Right atrium auricular region (tissue), 2 donors: ENCODE results near the gene CCDC83. TPM values are rescaled to one million over a fixed set of nuclear protein-coding genes. Genes with fewer than 3 reads are reported as not detected.
"Not testable (repeated sequence)": the region's sequence is repeated elsewhere in the genome, so short reads cannot be mapped to it uniquely, and the experiment has no call there.

Experiments used
- DNase-seq: peaks from one replicate; pipeline ENCODE4 v3.0.0-alpha.2; 2019; ENCODE audit warnings: low spot score
- H3K27ac ChIP-seq, 2 donors: fragments of 200-600 bp; sonication (generic); 1 replicate in 1 of 2; 2 replicates in 1 of 2; pipeline ENCODE4 v1.5.1; 2016 to 2019
- H3K27me3 ChIP-seq, 2 donors: fragments of 200-600 bp; sonication (generic); one replicate each; pipeline versions ENCODE4 v1.5.1 to v1.6.0; 2017 to 2019
- H3K36me3 ChIP-seq: fragments of 200-600 bp; sonication (generic); one replicate; pipeline ENCODE4 v1.5.1; 2016
- H3K4me1 ChIP-seq, 2 donors: fragments of 200-600 bp; sonication (generic); one replicate each; pipeline versions ENCODE4 v1.5.1 to v1.6.0; 2017 to 2019
- H3K4me3 ChIP-seq, 2 donors: fragments of 200-600 bp; sonication (generic); 1 replicate in 1 of 2; 2 replicates in 1 of 2; pipeline ENCODE4 v1.5.1; 2017 to 2019; ENCODE audit warnings: mild to moderate bottlenecking in 1 of 2, moderate library complexity in 1 of 2
- H3K9me3 ChIP-seq, 2 donors: fragments of 200-600 bp; sonication (generic); one replicate each; pipeline ENCODE4 v1.5.1; 2019
- total RNA-seq, 2 donors: library from RNA; depleted of rRNA; stranded (reverse); fragments of >200 nt; gene quantifications; one replicate each; pipeline ENCODE4 v1.1.0, GENCODE V29; 2016
- TF ChIP-seq, protein P1 (sequence below), 2 donors: fragments of 200-600 bp; sonication (generic); IDR thresholded peaks; one replicate each; pipeline ENCODE4 v1.5.1; 2019; ENCODE audit warnings: antibody characterized with exemption in 2 of 2

CCDC83 gene
- total RNA-seq, 2 donors from 2014 or later, result not detected

DNA sequence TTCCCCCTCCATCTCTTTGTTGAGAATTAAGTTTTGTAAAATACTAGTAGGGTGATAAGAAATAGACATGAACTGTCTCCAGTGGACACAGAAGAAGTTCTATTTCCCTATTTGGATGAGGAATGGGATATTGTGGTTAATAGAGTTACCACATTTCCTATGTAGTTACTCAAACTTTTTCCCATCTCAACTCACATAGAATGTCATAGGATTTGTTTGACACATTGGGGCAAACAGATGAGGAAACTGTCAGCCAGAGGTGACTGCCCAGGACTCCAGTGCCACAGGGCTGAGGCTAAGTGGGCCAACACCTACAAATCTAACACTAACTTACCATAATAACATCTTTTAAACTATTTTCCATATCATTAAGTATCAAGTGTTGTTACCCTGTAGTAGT is 58.3 kb downstream of the CCDC83 start:
- TF ChIP-seq, protein P1, sequence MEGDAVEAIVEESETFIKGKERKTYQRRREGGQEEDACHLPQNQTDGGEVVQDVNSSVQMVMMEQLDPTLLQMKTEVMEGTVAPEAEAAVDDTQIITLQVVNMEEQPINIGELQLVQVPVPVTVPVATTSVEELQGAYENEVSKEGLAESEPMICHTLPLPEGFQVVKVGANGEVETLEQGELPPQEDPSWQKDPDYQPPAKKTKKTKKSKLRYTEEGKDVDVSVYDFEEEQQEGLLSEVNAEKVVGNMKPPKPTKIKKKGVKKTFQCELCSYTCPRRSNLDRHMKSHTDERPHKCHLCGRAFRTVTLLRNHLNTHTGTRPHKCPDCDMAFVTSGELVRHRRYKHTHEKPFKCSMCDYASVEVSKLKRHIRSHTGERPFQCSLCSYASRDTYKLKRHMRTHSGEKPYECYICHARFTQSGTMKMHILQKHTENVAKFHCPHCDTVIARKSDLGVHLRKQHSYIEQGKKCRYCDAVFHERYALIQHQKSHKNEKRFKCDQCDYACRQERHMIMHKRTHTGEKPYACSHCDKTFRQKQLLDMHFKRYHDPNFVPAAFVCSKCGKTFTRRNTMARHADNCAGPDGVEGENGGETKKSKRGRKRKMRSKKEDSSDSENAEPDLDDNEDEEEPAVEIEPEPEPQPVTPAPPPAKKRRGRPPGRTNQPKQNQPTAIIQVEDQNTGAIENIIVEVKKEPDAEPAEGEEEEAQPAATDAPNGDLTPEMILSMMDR (IDR thresholded peaks at IDR 0.05), result no peak
- DNase-seq, result no peak
- no peak overlapping the region for H3K27ac ChIP-seq

DNA sequence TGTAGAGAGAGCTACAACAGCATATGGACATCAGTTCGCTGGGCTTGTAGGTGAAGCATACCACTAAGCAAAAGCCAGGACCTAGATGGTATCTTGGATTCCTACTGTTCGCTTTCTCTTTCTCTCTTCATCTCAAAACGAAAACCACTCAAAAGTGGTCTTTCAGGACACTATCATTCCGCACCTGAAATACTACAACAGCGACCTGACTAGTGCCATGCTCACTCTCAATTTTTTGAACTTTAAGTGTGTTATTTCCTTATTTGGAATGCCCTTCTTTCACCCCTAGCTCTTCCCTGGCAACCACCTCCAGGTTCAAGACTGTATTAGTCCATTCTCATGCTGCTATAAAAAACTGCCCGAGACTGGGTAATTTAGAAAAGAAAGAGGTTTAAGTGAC is 59.2 kb downstream of the CCDC83 start:
- Histone ChIP-seq H3K4me1 (no peaks in the 10 kb centered on the region), H3K27ac (no peak overlapping the region), H3K4me3 (no peak overlapping the region), H3K9me3 (peaks cover 0 to 3% of the 10 kb centered on the region in 2 donors), H3K27me3 (no peaks in the 10 kb centered on the region), H3K36me3 (no peaks in the 10 kb centered on the region)
- TF ChIP-seq, protein P1 (IDR thresholded peaks at IDR 0.05), result no peak
- DNase-seq, result no peak

More for the DNA sequence above, 58.3 kb downstream of the CCDC83 start:
- no peaks in the 10 kb centered on the region for H3K27me3 ChIP-seq
- H3K4me3 ChIP-seq, result no peak overlapping the region
- peaks cover 0 to 3% of the 10 kb centered on the region in 2 donors for H3K9me3 ChIP-seq
- no peaks in the 10 kb centered on the region for H3K36me3 ChIP-seq
- no peaks in the 10 kb centered on the region for H3K4me1 ChIP-seq

DNA sequence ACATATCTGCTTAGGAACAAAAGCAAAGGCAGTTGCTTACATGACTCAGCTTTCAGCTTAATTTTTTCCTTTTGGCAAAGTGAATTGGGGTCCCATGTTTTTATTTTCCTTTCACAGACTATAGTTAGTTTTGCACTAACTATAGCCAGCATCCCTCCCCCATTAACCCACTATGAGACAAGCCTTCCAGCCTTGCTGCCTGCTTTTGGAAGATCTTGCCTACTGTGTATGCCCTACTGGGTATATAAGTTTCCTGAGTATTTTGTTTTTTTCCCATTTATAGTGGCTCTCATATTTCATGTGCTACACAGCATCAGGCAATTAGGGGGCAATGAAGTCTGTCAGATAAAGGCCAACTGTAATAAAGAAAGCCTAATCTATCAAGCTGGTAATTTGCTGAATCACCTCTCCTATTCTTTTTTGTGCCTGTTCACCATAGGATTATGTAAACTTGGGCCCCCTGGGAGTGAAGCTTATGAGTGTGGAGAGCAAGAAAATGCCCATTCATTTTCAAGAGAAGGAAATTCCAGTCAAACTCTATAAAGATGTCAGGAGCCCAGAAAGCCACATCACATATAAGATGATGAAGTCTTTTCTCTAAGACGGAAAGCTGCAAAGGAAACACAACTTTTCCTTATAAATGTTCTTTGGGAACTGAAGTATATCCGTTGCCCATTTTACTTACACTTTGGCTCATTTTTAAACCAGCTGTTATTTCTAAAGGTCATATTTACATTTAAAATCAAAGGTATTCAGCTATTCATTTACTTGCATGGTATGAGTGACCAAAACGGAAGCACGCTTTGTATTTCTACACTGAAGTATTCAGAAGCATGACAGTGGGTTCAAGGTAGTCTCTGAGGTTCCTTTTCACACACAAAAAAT is 64.0 kb downstream of the CCDC83 start:
- DNase-seq, result no peak
- no peak overlapping the region for H3K27ac ChIP-seq
- H3K4me1 ChIP-seq, result no peaks in the 10 kb centered on the region
- TF ChIP-seq, protein P1 (IDR thresholded peaks at IDR 0.05), result no peak
- H3K27me3 ChIP-seq, result no peaks in the 10 kb centered on the region
- H3K36me3 ChIP-seq, result no peaks in the 10 kb centered on the region
- peaks cover 0 to 3% of the 10 kb centered on the region in 2 donors for H3K9me3 ChIP-seq
- no peak overlapping the region for H3K4me3 ChIP-seq

DNA sequence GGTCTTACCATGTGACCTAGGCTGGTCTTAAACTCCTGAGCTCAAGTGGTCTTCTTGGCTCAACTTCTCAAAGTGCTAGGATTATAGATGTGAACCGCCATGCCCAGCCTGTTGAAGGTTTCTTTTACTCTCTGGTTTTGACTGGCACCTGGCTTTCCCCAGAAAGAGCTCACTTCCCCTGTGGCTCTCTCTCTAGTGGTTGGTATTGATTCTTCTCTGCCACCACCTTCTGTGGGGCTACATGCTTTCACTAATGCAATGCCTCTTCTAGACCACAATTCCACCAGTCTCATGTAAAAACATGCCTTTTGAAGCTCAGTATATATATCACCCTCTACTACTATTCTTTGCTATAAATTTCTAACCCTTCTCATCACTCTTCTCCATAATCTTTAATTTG is 67.2 kb downstream of the CCDC83 start:
- TF ChIP-seq, protein P1 (IDR thresholded peaks at IDR 0.05), result no peak
- Histone ChIP-seq H3K9me3 (no peaks in the 10 kb centered on the region), H3K36me3 (no peaks in the 10 kb centered on the region), H3K4me3 (no peak overlapping the region), H3K4me1 (no peaks in the 10 kb centered on the region), H3K27ac (no peak overlapping the region), H3K27me3 (no peaks in the 10 kb centered on the region)
- DNase-seq, result no peak

DNA sequence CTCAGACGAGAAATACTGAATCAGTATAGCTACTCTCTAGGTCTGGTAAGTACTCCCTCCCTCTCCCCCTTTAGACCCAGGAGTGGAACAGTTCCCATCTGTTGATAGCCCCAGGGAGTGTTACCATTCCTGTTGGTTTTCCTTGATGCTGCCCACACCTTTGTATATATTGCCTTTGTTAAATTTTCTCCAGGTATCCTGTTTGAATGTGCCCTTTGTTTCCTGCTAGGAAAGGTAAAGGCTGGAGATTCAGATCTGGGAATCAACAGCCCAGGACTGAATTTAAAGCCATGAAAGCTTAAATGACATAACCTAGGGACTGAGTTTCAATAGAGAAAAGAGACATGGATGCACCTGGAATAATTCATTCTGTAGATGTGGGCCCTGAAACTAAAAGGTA is 68.3 kb downstream of the CCDC83 start:
- Histone ChIP-seq H3K4me3 (no peak overlapping the region), H3K9me3 (no peaks in the 10 kb centered on the region), H3K4me1 (no peaks in the 10 kb centered on the region), H3K27me3 (no peaks in the 10 kb centered on the region), H3K36me3 (no peaks in the 10 kb centered on the region), H3K27ac (no peak overlapping the region)
- DNase-seq, result no peak
- TF ChIP-seq, protein P1 (IDR thresholded peaks at IDR 0.05), result no peak

DNA sequence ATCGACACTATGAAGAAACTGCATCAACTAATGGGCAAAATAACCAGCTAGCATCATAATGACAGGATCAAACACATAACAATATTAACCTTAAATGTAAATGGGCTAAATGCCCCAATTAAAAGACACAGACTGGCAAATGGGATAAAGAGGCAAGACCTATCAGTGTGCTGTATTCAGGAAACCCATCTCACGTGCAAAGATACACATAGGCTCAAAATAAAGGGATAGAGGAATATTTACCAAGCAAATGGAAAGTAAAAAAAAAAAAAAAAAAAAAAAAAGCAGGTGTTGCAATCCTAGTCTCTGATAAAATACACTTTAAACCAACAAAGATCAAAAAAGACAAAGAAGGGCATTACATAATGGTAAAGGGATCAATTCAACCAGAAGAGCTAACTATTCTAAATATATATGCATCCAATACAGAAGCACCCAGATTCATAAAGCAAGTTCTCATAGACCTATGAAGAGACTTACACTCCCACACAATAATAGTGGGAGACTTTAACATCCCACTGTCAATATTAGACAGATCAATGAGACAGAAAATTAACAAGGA is 71.6 kb downstream of the CCDC83 start:
- DNase-seq, H3K4me1 ChIP-seq, H3K27ac ChIP-seq, H3K9me3 ChIP-seq, H3K36me3 ChIP-seq, H3K27me3 ChIP-seq, H3K4me3 ChIP-seq: not testable (repeated sequence)
